Upper lobe of left lung (tissue), 4 donors: ENCODE measurements around the gene MGMT.

Source experiments
- CTCF ChIP-seq, 6 experiments: fragments of 450-650 bp in 4 of 6; fragments of 200-600 bp in 2 of 6; sonication (generic) in 2 of 6; IDR thresholded peaks; one replicate each; pipeline ENCODE4 v1.5.1; 2016 to 2019; ENCODE audit warnings: antibody characterized with exemption in 6 of 6
- POLR2A ChIP-seq, 4 donors: fragments of 450-650 bp; IDR thresholded peaks; one replicate each; pipeline ENCODE4 v1.5.1; 2016 to 2017; ENCODE audit warnings: antibody characterized with exemption in 4 of 4, mild to moderate bottlenecking in 2 of 4
- POLR2AphosphoS5 ChIP-seq, 2 donors: sonication (generic); formaldehyde crosslinking; IDR thresholded peaks; one replicate each; pipeline ENCODE4 v1.5.1; 2017; ENCODE audit warnings: antibody characterized with exemption in 2 of 2

- TF ChIP-seq CTCF (IDR thresholded peaks at IDR 0.05) (no peak), POLR2A (IDR thresholded peaks at IDR 0.05) (no peak), POLR2AphosphoS5 (IDR thresholded peaks at IDR 0.05) (no peak)
These were observed 308.6 kb downstream of the MGMT start for GRCh38 chr10:129775681-129776080.
